ENCODE measurements around the gene SPDYC.

SPDYC gene

GRCh38 chr11:65185869-65186341 is 15.9 kb downstream of the SPDYC start:
- peaks cover 51% of the 10 kb centered on the region for H3K36me3 ChIP-seq (ENCODE audit: insufficient read depth, low read length)
- no peaks in the 10 kb centered on the region for H3K9me3 ChIP-seq (ENCODE audit: insufficient read depth, low read length, severe bottlenecking)
- no peak for ATAC-seq (ENCODE audit: insufficient read depth, low read depth)
- no peak overlapping the region for H3K4me3 ChIP-seq (ENCODE audit: low read depth in 1 of 2, low read length in 2 of 2)
- H4K20me1 ChIP-seq (ENCODE audit: insufficient read depth, low read length) = no peaks in the 10 kb centered on the region; the same call in 1 of the 2 replicates
- DNase-seq = no peak
- no peak overlapping the region for H3K27ac ChIP-seq (ENCODE audit: low read length)
- H2AFZ ChIP-seq (ENCODE audit: low read depth, low read length) = no peak overlapping the region
- TF ChIP-seq CTCF (IDR thresholded peaks at IDR 0.05; ENCODE audit: borderline replicate concordance, extremely low read depth, low read length, poor library complexity, severe bottlenecking) (peak; percentile 38), EZH2 (IDR thresholded peaks at IDR 0.05; ENCODE audit: borderline replicate concordance, low read depth, low read length, severe bottlenecking) (no peak)
- H3K4me2 ChIP-seq (ENCODE audit: insufficient read depth, low read length) = no peak overlapping the region
- H3K9ac ChIP-seq (ENCODE audit: low read depth, low read length) = no peak overlapping the region
- H3K4me1 ChIP-seq (ENCODE audit: insufficient read depth, low read length) = peaks cover 21% of the 10 kb centered on the region
- H3K79me2 ChIP-seq (ENCODE audit: insufficient read depth, low read length) = peaks cover 18% of the 10 kb centered on the region
- peaks cover 6% of the 10 kb centered on the region for H3K27me3 ChIP-seq (ENCODE audit: insufficient read depth, low read length, poor library complexity)

- H3K4me2 ChIP-seq (ENCODE audit: insufficient read depth, low read length) = no peak overlapping the region
- no peak overlapping the region for H2AFZ ChIP-seq (ENCODE audit: low read depth, low read length)
- H3K79me2 ChIP-seq (ENCODE audit: insufficient read depth, low read length) = peaks cover 18% of the 10 kb centered on the region
- ATAC-seq (ENCODE audit: insufficient read depth, low read depth) = no peak
- H3K4me3 ChIP-seq (ENCODE audit: low read depth in 1 of 2, low read length in 2 of 2) = no peak overlapping the region
- no peak for TF ChIP-seq EZH2 (IDR thresholded peaks at IDR 0.05; ENCODE audit: borderline replicate concordance, low read depth, low read length, severe bottlenecking)
- TF ChIP-seq CTCF (IDR thresholded peaks at IDR 0.05; ENCODE audit: borderline replicate concordance, extremely low read depth, low read length, poor library complexity, severe bottlenecking) = no peak
- no peaks in the 10 kb centered on the region for H3K9me3 ChIP-seq (ENCODE audit: insufficient read depth, low read length, severe bottlenecking)
- H3K27me3 ChIP-seq (ENCODE audit: insufficient read depth, low read length, poor library complexity) = no peaks in the 10 kb centered on the region
- no peak for DNase-seq
- H3K9ac ChIP-seq (ENCODE audit: low read depth, low read length) = no peak overlapping the region
- peaks cover 51% of the 10 kb centered on the region for H3K36me3 ChIP-seq (ENCODE audit: insufficient read depth, low read length)
- H3K4me1 ChIP-seq (ENCODE audit: insufficient read depth, low read length) = peaks cover 16% of the 10 kb centered on the region
- no peaks in the 10 kb centered on the region; the same call in 1 of the 2 replicates for H4K20me1 ChIP-seq (ENCODE audit: insufficient read depth, low read length)
- no peak overlapping the region for H3K27ac ChIP-seq (ENCODE audit: low read length)
Measured at GRCh38 chr11:65186701-65187100, 16.7 kb downstream of the SPDYC start.

- no peak for ATAC-seq (ENCODE audit: insufficient read depth, low read depth)
- peaks cover 51% of the 10 kb centered on the region for H3K36me3 ChIP-seq (ENCODE audit: insufficient read depth, low read length)
Measured at GRCh38 chr11:65187146-65187675, 17.2 kb downstream of the SPDYC start.

More at GRCh38 chr11:65187146-65187675, 17.2 kb downstream of the SPDYC start:
- H3K4me2 ChIP-seq (ENCODE audit: insufficient read depth, low read length) = no peak overlapping the region
- no peak overlapping the region for H3K9ac ChIP-seq (ENCODE audit: low read depth, low read length)
- H3K9me3 ChIP-seq (ENCODE audit: insufficient read depth, low read length, severe bottlenecking) = no peaks in the 10 kb centered on the region
- H3K4me1 ChIP-seq (ENCODE audit: insufficient read depth, low read length) = peaks cover 14% of the 10 kb centered on the region
- no peak overlapping the region for H3K4me3 ChIP-seq (ENCODE audit: low read depth in 1 of 2, low read length in 2 of 2)
- H3K27me3 ChIP-seq (ENCODE audit: insufficient read depth, low read length, poor library complexity) = no peaks in the 10 kb centered on the region
- no peak for TF ChIP-seq EZH2 (IDR thresholded peaks at IDR 0.05; ENCODE audit: borderline replicate concordance, low read depth, low read length, severe bottlenecking)
- TF ChIP-seq CTCF (IDR thresholded peaks at IDR 0.05; ENCODE audit: borderline replicate concordance, extremely low read depth, low read length, poor library complexity, severe bottlenecking) = no peak
- H2AFZ ChIP-seq (ENCODE audit: low read depth, low read length) = no peak overlapping the region
- peaks cover 14% of the 10 kb centered on the region for H3K79me2 ChIP-seq (ENCODE audit: insufficient read depth, low read length)
- no peak for DNase-seq
- H4K20me1 ChIP-seq (ENCODE audit: insufficient read depth, low read length) = no peaks in the 10 kb centered on the region; the same call in 1 of the 2 replicates
- H3K27ac ChIP-seq (ENCODE audit: low read length) = no peak overlapping the region
